ENCODE results near the gene PRKCSH. TPM values are rescaled to one million over a fixed set of nuclear protein-coding genes. Genes with fewer than 3 reads are reported as not detected.

PRKCSH gene
- polyA plus RNA-seq, 1 of the 3 experiments (the other 2 are of a cell fraction): 502 TPM

DNA sequence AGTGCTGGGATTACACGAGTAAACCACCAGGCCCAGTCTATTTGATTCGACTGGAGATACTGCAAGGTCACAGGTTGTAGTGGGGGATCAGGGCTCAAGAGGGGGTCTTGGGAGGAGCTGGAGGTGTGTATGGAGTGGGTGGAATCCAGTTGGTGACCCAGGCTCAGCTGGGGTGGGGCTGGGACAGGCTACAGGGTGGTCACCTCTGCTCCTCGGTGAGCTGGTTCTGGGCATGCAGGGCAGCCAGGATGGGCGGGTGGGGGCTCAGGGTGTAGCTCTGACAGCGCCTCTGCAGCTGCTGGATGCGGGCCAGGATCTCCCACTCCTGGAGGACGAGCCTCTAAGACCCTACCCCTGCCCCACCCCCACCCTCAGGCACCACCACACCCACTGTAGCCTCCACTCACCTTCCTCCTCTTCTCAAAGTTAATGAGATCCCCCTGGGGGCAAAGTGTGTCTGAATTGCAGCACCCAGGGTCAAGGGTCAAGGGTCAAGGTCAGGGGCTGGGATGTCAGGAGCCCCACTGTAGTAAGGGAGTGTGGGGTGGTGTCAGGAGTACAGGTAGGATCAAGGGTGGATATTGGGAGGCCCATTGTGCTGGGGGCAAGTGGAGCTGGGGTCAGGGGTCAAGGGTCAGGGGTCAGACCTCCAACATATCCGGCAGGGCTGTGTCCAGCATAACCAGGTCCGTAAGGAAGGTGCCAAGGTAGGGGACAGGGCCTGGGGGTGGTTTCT is 33.5 kb upstream of the PRKCSH start:
- Histone ChIP-seq H3K9ac (no peak overlapping the region), H3K27me3 (ENCODE audit: insufficient read depth) (no peaks in the 10 kb centered on the region), H3K27ac (ENCODE audit: low read depth in 2 of 2, low read length in 1 of 2) (no peak overlapping the region), H2AFZ (ENCODE audit: low read depth) (no peak overlapping the region), H3K36me3 (replicated peaks in 1 of 2; ENCODE audit: control insufficient read depth in 1 of 2, insufficient read depth in 2 of 2, low read length in 1 of 2) (no peaks in the 10 kb centered on the region), H3F3A (replicated peaks; ENCODE audit: insufficient read depth) (no peaks in the 10 kb centered on the region), H4K20me1 (ENCODE audit: insufficient read depth) (no peaks in the 10 kb centered on the region), H3K9me2 (no peaks in the 10 kb centered on the region), H3K4me2 (no peak overlapping the region), H3K9me3 (no peaks in the 10 kb centered on the region), H3K79me2 (ENCODE audit: insufficient read depth) (no peaks in the 10 kb centered on the region), H3K4me3 (ENCODE audit: low read depth in 2 of 2, low read length in 1 of 2) (no peak overlapping the region), H3K4me1 (ENCODE audit: control insufficient read depth in 1 of 2, insufficient read depth in 2 of 2, low read depth in 1 of 2, low read length in 1 of 2) (no peaks in the 10 kb centered on the region)
- TF ChIP-seq SIN3A (IDR thresholded peaks at IDR 0.05; ENCODE audit: borderline replicate concordance, low read depth, low read length) (no peak), SMC3 (IDR thresholded peaks at IDR 0.05; ENCODE audit: low read depth, low read length) (no peak), FOXJ3 (CRISPR knock-in tag; IDR thresholded peaks at IDR 0.05) (no peak), RAD21 (IDR thresholded peaks at IDR 0.05; ENCODE audit: low read length) (no peak), FOSL2 (IDR thresholded peaks at IDR 0.05; ENCODE audit: borderline replicate concordance, low read depth) (no peak)
- WGBS (ENCODE audit: low lambda C conversion rate): 87% methylated on average over 4 of the region's 9 CpGs
- peak; percentile 35 for DNase-seq
- ChIA-PET CTCF (interaction anchor here (0.5 to 1.5 kb wide), 5 partner anchors 18 to 152 kb away, joined by 3 to 5 read pairs (median 4); partner anchors contain the start of gene EPOR), POLR2A (no interaction called here)

DNA sequence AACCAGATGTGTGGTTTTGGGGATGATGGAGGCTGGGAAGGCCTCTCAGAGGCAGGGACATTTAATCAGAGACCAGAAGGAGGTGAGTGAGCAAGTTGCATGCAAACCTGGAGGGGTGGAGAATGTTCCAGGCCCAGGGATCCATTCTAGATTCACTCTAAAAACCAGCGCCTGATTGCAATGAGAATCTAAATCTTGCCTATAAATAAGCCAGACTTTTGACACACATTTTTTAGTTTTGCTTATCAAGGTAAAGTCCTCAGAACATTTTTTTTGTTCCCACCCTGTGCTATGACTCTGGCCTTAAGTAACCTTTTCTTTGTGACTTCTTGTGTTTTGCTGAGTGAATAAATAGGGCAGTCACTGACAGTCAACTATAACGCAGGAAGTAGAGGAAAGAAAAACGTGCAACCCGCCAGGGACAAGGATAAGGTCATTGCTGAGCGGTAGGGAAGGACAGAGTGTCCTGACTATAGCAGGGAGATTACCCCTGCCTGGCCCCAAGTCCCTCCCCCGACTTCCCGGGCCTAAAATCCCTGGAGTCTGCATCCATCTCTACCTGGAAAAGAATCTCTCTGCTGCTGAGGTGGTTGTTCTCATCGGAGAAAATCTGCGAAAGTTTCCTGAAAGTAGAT is 30.7 kb upstream of the PRKCSH start:
- Histone ChIP-seq H3K79me2 (ENCODE audit: insufficient read depth) (no peaks in the 10 kb centered on the region), H3F3A (replicated peaks; ENCODE audit: insufficient read depth) (no peaks in the 10 kb centered on the region), H3K27ac (ENCODE audit: low read depth in 2 of 2, low read length in 1 of 2) (no peak overlapping the region), H3K4me1 (ENCODE audit: control insufficient read depth in 1 of 2, insufficient read depth in 2 of 2, low read depth in 1 of 2, low read length in 1 of 2) (no peaks in the 10 kb centered on the region), H3K36me3 (replicated peaks in 1 of 2; ENCODE audit: control insufficient read depth in 1 of 2, insufficient read depth in 2 of 2, low read length in 1 of 2) (no peaks in the 10 kb centered on the region), H2AFZ (ENCODE audit: low read depth) (no peak overlapping the region), H3K4me3 (ENCODE audit: low read depth in 2 of 2, low read length in 1 of 2) (no peak overlapping the region), H3K4me2 (no peak overlapping the region), H4K20me1 (ENCODE audit: insufficient read depth) (no peaks in the 10 kb centered on the region), H3K9ac (no peak overlapping the region), H3K9me2 (no peaks in the 10 kb centered on the region), H3K27me3 (ENCODE audit: insufficient read depth) (no peaks in the 10 kb centered on the region), H3K9me3 (no peaks in the 10 kb centered on the region)
- ChIA-PET POLR2A (no interaction called here), CTCF (interaction anchor here (1.2 kb wide), 1 partner anchor 21 kb away, joined by 3 read pairs; the partner anchor contains the start of gene EPOR)
- DNase-seq: peak; percentile 16
- no peak for TF ChIP-seq JUND (IDR thresholded peaks at IDR 0.05)
- TF ChIP-seq ELF1 (IDR thresholded peaks at IDR 0.05): no peak
- TF ChIP-seq SIN3A (IDR thresholded peaks at IDR 0.05; ENCODE audit: borderline replicate concordance, low read depth, low read length): no peak
- no peak for TF ChIP-seq MEF2A (IDR thresholded peaks at IDR 0.05; ENCODE audit: borderline replicate concordance, low read depth)
- TF ChIP-seq, protein P1, sequence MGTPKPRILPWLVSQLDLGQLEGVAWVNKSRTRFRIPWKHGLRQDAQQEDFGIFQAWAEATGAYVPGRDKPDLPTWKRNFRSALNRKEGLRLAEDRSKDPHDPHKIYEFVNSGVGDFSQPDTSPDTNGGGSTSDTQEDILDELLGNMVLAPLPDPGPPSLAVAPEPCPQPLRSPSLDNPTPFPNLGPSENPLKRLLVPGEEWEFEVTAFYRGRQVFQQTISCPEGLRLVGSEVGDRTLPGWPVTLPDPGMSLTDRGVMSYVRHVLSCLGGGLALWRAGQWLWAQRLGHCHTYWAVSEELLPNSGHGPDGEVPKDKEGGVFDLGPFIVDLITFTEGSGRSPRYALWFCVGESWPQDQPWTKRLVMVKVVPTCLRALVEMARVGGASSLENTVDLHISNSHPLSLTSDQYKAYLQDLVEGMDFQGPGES (IDR thresholded peaks at IDR 0.05; ENCODE audit: low read depth, low read length): no peak
- TF ChIP-seq NRF1 (IDR thresholded peaks at IDR 0.05; ENCODE audit: low read depth, low read length): no peak
- no peak for TF ChIP-seq TAF1 (IDR thresholded peaks at IDR 0.05; ENCODE audit: borderline replicate concordance, low read depth, low read length)
- TF ChIP-seq YY1 (IDR thresholded peaks at IDR 0.05; ENCODE audit: low read depth): no peak
- TF ChIP-seq EP300 (IDR thresholded peaks at IDR 0.05; ENCODE audit: borderline replicate concordance in 1 of 2, low read depth in 1 of 2, low read length in 1 of 2): no peak
- TF ChIP-seq, protein P2, sequence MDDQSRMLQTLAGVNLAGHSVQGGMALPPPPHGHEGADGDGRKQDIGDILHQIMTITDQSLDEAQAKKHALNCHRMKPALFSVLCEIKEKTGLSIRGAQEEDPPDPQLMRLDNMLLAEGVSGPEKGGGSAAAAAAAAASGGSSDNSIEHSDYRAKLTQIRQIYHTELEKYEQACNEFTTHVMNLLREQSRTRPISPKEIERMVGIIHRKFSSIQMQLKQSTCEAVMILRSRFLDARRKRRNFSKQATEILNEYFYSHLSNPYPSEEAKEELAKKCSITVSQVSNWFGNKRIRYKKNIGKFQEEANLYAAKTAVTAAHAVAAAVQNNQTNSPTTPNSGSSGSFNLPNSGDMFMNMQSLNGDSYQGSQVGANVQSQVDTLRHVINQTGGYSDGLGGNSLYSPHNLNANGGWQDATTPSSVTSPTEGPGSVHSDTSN (IDR thresholded peaks at IDR 0.05): no peak
- no peak for TF ChIP-seq RXRA (IDR thresholded peaks at IDR 0.05; ENCODE audit: borderline replicate concordance, low read depth)
- 83% methylated on average over 9 of the region's 9 CpGs for WGBS (ENCODE audit: low lambda C conversion rate)

Data from SK-N-SH (cell line).